WTC11 (cell line): ENCODE data around the gene CXXC1. TPM values are rescaled to one million over a fixed set of nuclear protein-coding genes. Genes with fewer than 3 reads are reported as not detected.
"Not testable (repeated sequence)": the region's sequence is repeated elsewhere in the genome, so short reads cannot be mapped to it uniquely, and the experiment has no call there.

Experiments used
- ATAC-seq: fragments of 200-7000 bp; cut with Tn5 transposase; 2 replicates; pipeline ENCODE4 v1.10.0; 2021; ENCODE audit warnings: mild to moderate bottlenecking, moderate library complexity
- CTCF ChIA-PET: fragments of 300-600 bp; sonication (Branson Sonifier 250); formaldehyde crosslinking; loops from one replicate; lab custom pipeline; 2021; ENCODE audit warnings: antibody characterized with exemption; lab: Charles Lee
- POLR2A ChIA-PET: fragments of 350-600 bp; sonication (Branson Sonifier 250); formaldehyde crosslinking; loops from one replicate; lab custom pipeline; 2021; ENCODE audit warnings: antibody characterized with exemption; lab: Charles Lee
- DNase-seq: peaks from one replicate; pipeline ENCODE4 v3.0.0; 2021; ENCODE audit warnings: low spot score
- H3K27ac Mint-ChIP-seq: 2 replicates; pipeline ENCODE4 v1.8.0; 2021; ENCODE audit warnings: mixed read lengths
- H3K27me3 Mint-ChIP-seq: 2 replicates; pipeline ENCODE4 v1.8.0; 2021; ENCODE audit warnings: low read depth, mild to moderate bottlenecking, moderate library complexity, mixed read lengths
- H3K36me3 Mint-ChIP-seq: 2 replicates; pipeline ENCODE4 v1.8.0; 2021; ENCODE audit warnings: mixed read lengths
- H3K4me1 Mint-ChIP-seq: 2 replicates; pipeline ENCODE4 v1.8.0; 2022; ENCODE audit warnings: mixed read lengths
- H3K4me3 Mint-ChIP-seq: 2 replicates; pipeline ENCODE4 v1.8.0; 2021; ENCODE audit warnings: mild to moderate bottlenecking, moderate library complexity, mixed read lengths
- H3K9me3 Mint-ChIP-seq: 2 replicates; pipeline ENCODE4 v1.8.0; 2021; ENCODE audit warnings: mixed read lengths
- ESRRA ChIP-seq: sonication (generic); formaldehyde crosslinking; IDR thresholded peaks from 2 replicates; pipeline ENCODE4 v1.8.1; 2022; ENCODE audit warnings: mild to moderate bottlenecking, missing genetic modification reagents, borderline replicate concordance
- FOXJ3 ChIP-seq: sonication (generic); formaldehyde crosslinking; IDR thresholded peaks from 2 replicates; pipeline ENCODE4 v1.9.0; 2021; ENCODE audit warnings: missing genetic modification reagents, mild to moderate bottlenecking, borderline replicate concordance
- JAZF1 ChIP-seq: fragments of 250-450 bp; sonication (Bioruptor Pico); IDR thresholded peaks from 2 replicates; pipeline ENCODE4 v1.9.0; 2021; ENCODE audit warnings: moderate library complexity, mild to moderate bottlenecking, inconsistent platforms
- KAT7 ChIP-seq: sonication (generic); formaldehyde crosslinking; IDR thresholded peaks from 2 replicates; pipeline ENCODE4 v1.8.1; 2023; ENCODE audit warnings: missing genetic modification reagents, mild to moderate bottlenecking, borderline replicate concordance
- NFATC4 ChIP-seq: fragments of 250-450 bp; sonication (Bioruptor Pico); IDR thresholded peaks from 2 replicates; pipeline ENCODE4 v1.9.0; 2021; ENCODE audit warnings: mild to moderate bottlenecking
- OVOL2 ChIP-seq: fragments of 250-450 bp; sonication (Bioruptor Pico); IDR thresholded peaks from 2 replicates; pipeline ENCODE4 v1.9.0; 2021; ENCODE audit warnings: mild to moderate bottlenecking, borderline replicate concordance
- RORB ChIP-seq: fragments of 250-450 bp; sonication (Bioruptor Pico); IDR thresholded peaks from 2 replicates; pipeline ENCODE4 v1.9.0; 2021; ENCODE audit warnings: mild to moderate bottlenecking
- TEAD1 ChIP-seq: sonication (generic); formaldehyde crosslinking; IDR thresholded peaks from 2 replicates; pipeline ENCODE4 v1.8.0; 2022; ENCODE audit warnings: mild to moderate bottlenecking, missing genetic modification reagents
- ZNF416 ChIP-seq: fragments of 250-450 bp; sonication (Bioruptor Pico); IDR thresholded peaks from 2 replicates; pipeline ENCODE4 v1.9.0; 2021; ENCODE audit warnings: mild to moderate bottlenecking, inconsistent platforms
- total RNA-seq: library from RNA; stranded (reverse); gene quantifications from 3 replicates; pipeline ENCODE4 v1.2.3, GENCODE V29; 2021
- TF ChIP-seq, protein P1 (sequence below): fragments of 250-450 bp; sonication (Bioruptor Pico); IDR thresholded peaks from 2 replicates; pipeline ENCODE4 v1.8.0; 2021; ENCODE audit warnings: mild to moderate bottlenecking
- TF ChIP-seq, protein P2 (sequence below): sonication (generic); formaldehyde crosslinking; IDR thresholded peaks from 2 replicates; pipeline ENCODE4 v1.8.0; 2022; ENCODE audit warnings: mild to moderate bottlenecking, missing genetic modification reagents
- TF ChIP-seq, protein P3 (sequence below): sonication (generic); formaldehyde crosslinking; IDR thresholded peaks from 2 replicates; pipeline ENCODE4 v1.8.1; 2023; ENCODE audit warnings: mild to moderate bottlenecking, missing genetic modification reagents
- TF ChIP-seq, protein P4 (sequence below): sonication (generic); formaldehyde crosslinking; IDR thresholded peaks from 2 replicates; pipeline ENCODE4 v1.8.1; 2022; ENCODE audit warnings: mild to moderate bottlenecking, missing genetic modification reagents, moderate library complexity, borderline replicate concordance
- TF ChIP-seq, protein P5 (sequence below): sonication (generic); formaldehyde crosslinking; IDR thresholded peaks from 2 replicates; pipeline ENCODE4 v1.8.1; 2023; ENCODE audit warnings: mild to moderate bottlenecking, missing genetic modification reagents
- TF ChIP-seq, protein P6 (sequence below): sonication (generic); formaldehyde crosslinking; IDR thresholded peaks from 2 replicates; pipeline ENCODE4 v1.8.1; 2022; ENCODE audit warnings: low read depth, mild to moderate bottlenecking, moderate library complexity, missing genetic modification reagents, borderline replicate concordance
- TF ChIP-seq, protein P7 (sequence below): sonication (generic); formaldehyde crosslinking; IDR thresholded peaks from 2 replicates; pipeline ENCODE4 v1.8.1; 2022; ENCODE audit warnings: low read depth, missing genetic modification reagents, borderline replicate concordance

The CXXC1 gene
- total RNA-seq, 1 experiment from 2014 or later, result 94.5 TPM

DNA sequence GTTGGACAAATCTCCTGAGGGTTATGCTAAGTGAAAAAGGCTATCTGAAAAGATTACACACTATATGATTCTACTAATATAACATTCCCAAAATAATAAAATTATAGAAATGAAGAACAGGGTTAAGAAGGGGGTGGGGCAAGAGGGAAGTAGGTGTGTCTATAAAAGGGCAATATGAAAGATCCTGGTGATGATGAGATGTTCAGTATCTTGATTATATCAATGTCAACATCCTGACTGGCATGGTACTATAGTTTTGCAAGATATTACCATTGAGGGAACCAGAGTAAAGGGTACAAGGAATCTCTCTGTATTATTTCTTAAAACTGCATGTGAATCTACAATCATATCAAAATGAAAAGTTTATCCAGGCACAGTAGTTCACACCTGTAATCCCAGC, 37.9 kb downstream of the CXXC1 start:
- TF ChIP-seq, protein P1, sequence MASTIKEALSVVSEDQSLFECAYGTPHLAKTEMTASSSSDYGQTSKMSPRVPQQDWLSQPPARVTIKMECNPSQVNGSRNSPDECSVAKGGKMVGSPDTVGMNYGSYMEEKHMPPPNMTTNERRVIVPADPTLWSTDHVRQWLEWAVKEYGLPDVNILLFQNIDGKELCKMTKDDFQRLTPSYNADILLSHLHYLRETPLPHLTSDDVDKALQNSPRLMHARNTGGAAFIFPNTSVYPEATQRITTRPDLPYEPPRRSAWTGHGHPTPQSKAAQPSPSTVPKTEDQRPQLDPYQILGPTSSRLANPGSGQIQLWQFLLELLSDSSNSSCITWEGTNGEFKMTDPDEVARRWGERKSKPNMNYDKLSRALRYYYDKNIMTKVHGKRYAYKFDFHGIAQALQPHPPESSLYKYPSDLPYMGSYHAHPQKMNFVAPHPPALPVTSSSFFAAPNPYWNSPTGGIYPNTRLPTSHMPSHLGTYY, result no peak
- TF ChIP-seq RORB (CRISPR knock-in tag) (no peak), NFATC4 (CRISPR knock-in tag) (no peak), FOXJ3 (CRISPR knock-in tag) (no peak)
- TF ChIP-seq, protein P2, sequence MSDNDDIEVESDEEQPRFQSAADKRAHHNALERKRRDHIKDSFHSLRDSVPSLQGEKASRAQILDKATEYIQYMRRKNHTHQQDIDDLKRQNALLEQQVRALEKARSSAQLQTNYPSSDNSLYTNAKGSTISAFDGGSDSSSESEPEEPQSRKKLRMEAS (CRISPR knock-in tag), result no peak
- TF ChIP-seq, protein P3, sequence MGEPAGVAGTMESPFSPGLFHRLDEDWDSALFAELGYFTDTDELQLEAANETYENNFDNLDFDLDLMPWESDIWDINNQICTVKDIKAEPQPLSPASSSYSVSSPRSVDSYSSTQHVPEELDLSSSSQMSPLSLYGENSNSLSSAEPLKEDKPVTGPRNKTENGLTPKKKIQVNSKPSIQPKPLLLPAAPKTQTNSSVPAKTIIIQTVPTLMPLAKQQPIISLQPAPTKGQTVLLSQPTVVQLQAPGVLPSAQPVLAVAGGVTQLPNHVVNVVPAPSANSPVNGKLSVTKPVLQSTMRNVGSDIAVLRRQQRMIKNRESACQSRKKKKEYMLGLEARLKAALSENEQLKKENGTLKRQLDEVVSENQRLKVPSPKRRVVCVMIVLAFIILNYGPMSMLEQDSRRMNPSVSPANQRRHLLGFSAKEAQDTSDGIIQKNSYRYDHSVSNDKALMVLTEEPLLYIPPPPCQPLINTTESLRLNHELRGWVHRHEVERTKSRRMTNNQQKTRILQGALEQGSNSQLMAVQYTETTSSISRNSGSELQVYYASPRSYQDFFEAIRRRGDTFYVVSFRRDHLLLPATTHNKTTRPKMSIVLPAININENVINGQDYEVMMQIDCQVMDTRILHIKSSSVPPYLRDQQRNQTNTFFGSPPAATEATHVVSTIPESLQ (CRISPR knock-in tag), result no peak
- no peak for DNase-seq
- no peak for ATAC-seq
- POLR2A ChIA-PET, result no interaction called here
- Mint-ChIP-seq H3K4me1 (peaks cover 22% of the 10 kb centered on the region), H3K9me3 (peaks cover 6% of the 10 kb centered on the region; the same call in 1 of the 2 replicates), H3K36me3 (no peaks in the 10 kb centered on the region), H3K27ac (no peak overlapping the region), H3K27me3 (no peaks in the 10 kb centered on the region; the same call in 1 of the 2 replicates), H3K4me3 (no peak overlapping the region)
- CTCF ChIA-PET, result no interaction called here

DNA sequence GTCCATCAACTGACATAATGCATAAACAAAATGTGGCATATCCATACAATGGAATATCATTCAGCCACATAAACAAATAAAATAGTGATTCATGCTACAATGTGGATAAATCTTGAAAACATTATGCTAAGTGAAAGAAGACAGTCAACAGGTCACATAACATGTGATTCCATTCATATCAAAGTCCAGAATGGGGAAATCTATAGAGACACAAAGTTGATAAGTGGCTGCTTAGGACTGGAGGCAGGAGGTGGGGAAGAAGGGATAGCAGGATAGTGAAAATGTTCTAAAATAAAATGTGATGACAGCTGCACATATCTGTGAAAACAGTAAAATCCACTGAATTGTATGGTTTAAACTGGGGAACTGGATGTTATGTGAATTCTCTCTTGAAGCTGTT, 39.9 kb downstream of the CXXC1 start:
- peaks cover 7% of the 10 kb centered on the region for H3K36me3 Mint-ChIP-seq
- no peak overlapping the region for H3K27ac Mint-ChIP-seq
- POLR2A ChIA-PET, result no interaction called here
- ATAC-seq (no peak), DNase-seq (no peak)
- no peak for TF ChIP-seq OVOL2 (CRISPR knock-in tag)
- no peak for TF ChIP-seq KAT7 (CRISPR knock-in tag)
- TF ChIP-seq, protein P4, sequence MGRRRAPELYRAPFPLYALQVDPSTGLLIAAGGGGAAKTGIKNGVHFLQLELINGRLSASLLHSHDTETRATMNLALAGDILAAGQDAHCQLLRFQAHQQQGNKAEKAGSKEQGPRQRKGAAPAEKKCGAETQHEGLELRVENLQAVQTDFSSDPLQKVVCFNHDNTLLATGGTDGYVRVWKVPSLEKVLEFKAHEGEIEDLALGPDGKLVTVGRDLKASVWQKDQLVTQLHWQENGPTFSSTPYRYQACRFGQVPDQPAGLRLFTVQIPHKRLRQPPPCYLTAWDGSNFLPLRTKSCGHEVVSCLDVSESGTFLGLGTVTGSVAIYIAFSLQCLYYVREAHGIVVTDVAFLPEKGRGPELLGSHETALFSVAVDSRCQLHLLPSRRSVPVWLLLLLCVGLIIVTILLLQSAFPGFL (CRISPR knock-in tag), result no peak
- TF ChIP-seq, protein P5, sequence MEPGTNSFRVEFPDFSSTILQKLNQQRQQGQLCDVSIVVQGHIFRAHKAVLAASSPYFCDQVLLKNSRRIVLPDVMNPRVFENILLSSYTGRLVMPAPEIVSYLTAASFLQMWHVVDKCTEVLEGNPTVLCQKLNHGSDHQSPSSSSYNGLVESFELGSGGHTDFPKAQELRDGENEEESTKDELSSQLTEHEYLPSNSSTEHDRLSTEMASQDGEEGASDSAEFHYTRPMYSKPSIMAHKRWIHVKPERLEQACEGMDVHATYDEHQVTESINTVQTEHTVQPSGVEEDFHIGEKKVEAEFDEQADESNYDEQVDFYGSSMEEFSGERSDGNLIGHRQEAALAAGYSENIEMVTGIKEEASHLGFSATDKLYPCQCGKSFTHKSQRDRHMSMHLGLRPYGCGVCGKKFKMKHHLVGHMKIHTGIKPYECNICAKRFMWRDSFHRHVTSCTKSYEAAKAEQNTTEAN, result no peak
- TF ChIP-seq, protein P1, result no peak
- TF ChIP-seq JAZF1 (CRISPR knock-in tag), result no peak
- TF ChIP-seq, protein P6, sequence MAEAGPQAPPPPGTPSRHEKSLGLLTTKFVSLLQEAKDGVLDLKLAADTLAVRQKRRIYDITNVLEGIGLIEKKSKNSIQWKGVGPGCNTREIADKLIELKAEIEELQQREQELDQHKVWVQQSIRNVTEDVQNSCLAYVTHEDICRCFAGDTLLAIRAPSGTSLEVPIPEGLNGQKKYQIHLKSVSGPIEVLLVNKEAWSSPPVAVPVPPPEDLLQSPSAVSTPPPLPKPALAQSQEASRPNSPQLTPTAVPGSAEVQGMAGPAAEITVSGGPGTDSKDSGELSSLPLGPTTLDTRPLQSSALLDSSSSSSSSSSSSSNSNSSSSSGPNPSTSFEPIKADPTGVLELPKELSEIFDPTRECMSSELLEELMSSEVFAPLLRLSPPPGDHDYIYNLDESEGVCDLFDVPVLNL (CRISPR knock-in tag), result no peak
- TF ChIP-seq TEAD1 (CRISPR knock-in tag), result no peak
- no peak for TF ChIP-seq ZNF416
- TF ChIP-seq, protein P7, sequence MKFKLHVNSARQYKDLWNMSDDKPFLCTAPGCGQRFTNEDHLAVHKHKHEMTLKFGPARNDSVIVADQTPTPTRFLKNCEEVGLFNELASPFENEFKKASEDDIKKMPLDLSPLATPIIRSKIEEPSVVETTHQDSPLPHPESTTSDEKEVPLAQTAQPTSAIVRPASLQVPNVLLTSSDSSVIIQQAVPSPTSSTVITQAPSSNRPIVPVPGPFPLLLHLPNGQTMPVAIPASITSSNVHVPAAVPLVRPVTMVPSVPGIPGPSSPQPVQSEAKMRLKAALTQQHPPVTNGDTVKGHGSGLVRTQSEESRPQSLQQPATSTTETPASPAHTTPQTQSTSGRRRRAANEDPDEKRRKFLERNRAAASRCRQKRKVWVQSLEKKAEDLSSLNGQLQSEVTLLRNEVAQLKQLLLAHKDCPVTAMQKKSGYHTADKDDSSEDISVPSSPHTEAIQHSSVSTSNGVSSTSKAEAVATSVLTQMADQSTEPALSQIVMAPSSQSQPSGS (CRISPR knock-in tag), result no peak
- TF ChIP-seq ESRRA (CRISPR knock-in tag), result no peak
- CTCF ChIA-PET, result interaction anchor here (1.1 kb wide), 1 partner anchor 44 kb away, joined by 3 read pairs; no protein-coding TSS in a partner anchor
- peaks cover 23% of the 10 kb centered on the region for H3K9me3 Mint-ChIP-seq
- H3K4me1 Mint-ChIP-seq, result peaks cover 22% of the 10 kb centered on the region
- H3K4me3 Mint-ChIP-seq, result no peak overlapping the region
- peaks cover 4% of the 10 kb centered on the region for H3K27me3 Mint-ChIP-seq

DNA sequence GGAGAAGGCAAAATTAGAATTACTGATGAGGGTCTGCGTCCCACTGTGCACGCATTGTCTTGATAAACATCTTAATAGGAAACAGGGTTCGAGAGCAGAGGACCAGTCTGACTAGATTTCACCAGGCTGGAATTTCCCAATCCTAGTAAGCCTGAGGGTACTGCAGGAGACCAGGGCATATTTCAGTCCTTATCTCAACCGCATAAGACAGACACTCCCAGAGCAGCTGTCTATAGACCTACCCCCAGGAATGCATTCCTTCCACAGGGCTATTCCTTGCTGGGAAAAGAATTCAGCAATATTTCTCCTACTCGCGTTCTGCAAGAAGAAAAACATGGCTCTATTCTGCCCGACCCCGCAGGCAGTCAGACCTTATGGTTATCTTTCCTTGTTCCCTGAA, 45.7 kb downstream of the CXXC1 start:
- CTCF ChIA-PET, ATAC-seq, DNase-seq, H3K4me1 Mint-ChIP-seq, H3K4me3 Mint-ChIP-seq, H3K27ac Mint-ChIP-seq, POLR2A ChIA-PET: not testable (repeated sequence)
- H3K9me3 Mint-ChIP-seq, result peaks cover 56% of the 10 kb centered on the region
- H3K27me3 Mint-ChIP-seq, result peaks cover 14% of the 10 kb centered on the region
- H3K36me3 Mint-ChIP-seq, result peaks cover 35% of the 10 kb centered on the region
